GM21381 (cell line): ENCODE measurements around the gene ZBTB7A.
A peak's percentile ranks its signal among the peaks of the same experiment; 100 is the strongest.
"Not testable (repeated sequence)": the region's sequence is repeated elsewhere in the genome, so short reads cannot be mapped to it uniquely, and the experiment has no call there.

Source experiments
- ATAC-seq: cut with Tn5 transposase; IDR thresholded peaks from one replicate; pipeline ENCODE4 v1.9.1; 2021; ENCODE audit warnings: mild to moderate bottlenecking, moderate library complexity; ENCODE audit not compliant: unreplicated experiment

The ZBTB7A gene

DNA sequence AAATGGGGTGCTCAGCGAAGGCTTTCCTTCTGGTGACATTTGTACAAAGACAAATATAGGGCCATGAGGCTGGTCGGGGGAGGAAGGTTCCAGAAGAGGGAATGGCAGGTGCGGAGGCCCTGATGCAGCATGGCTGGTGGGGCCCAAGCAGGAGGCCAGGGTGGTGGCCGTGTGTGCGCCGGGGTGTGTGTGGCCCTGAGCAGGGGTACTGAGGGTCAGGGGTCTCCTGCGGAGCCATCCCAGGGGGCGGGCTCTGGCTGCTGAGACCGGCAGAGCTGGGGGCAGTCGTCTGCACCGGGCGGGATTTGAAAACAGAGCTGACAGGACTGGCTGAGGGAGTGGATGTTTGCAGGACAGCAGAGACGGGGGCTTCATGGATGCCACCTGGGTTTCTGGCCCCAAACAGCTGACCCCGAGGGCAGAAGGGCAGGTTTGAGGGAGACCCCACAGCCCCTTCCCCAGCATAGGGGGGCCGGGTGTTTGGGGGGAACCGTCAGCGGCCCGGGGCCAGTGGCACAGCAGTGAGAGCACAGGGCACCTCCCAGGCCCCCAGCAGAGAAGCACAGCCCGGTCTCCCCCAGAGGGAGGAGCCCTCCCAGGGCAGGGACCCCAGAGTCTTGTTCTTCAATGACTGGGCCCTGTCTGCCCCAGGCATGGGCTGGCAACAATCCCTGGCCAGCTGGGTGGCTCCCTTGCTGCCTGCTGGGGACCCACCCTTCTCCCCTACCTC lies 47.8 kb downstream of the ZBTB7A start:
- no peak for ATAC-seq

DNA sequence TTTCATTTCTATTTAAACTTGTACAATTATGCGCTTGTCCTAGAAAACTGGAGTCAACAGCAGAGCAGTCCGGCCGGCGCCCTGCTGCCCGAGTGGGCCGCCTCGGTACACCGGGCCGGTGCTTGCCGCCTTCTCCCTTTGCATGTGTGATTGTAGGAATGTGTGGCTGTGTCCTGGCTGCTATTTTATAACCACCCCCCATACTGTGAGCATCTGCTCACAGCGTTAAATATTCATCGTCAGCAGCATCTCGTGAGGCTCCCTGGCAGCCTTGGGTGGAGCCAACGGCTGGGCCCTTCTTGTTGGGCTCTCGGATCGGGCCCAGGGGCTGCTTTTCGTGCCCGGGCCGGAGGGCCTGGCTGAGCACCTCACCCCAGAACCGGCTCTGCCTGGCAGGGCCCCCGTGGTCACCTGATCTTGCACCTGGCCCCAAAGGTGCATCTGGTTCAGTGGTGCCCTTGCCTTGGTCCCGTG lies 48.5 kb downstream of the ZBTB7A start:
- no peak for ATAC-seq

DNA sequence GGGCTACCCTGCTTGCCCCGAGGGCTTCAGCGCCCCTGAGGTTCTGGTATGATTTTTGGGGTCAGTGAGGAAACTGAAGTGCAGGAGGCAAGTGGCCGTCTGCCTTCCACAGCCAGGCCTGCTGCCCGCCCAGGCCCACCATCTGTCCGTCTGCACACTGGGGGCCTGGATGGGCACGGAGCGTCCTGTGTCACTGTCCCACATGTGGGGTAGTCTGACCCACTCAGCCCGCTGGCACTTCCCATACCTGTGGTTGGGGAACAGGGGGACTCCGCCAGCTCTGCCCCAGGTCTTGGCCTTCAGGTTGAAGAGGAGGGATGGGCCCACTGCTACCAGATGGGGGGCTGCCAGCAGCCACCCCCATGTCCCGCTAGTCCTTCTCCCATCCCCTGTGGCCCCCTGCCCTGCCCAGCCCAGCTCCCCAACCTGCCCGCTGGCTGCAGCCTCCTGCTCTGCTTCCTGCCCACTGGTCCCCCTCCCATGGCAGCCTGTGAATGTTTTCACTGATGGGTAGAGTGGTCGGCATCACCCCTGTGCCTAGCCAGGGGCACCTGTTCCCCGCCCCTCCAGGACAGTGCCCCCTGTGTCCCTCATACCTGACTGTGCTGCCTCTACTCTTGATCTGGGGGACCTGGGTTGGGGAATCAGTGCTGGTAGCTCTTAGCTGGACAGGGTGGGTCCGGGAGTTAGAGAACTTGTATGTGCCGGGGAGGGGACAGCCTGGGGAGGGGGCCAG lies 49.6 kb downstream of the ZBTB7A start:
- no peak for ATAC-seq

DNA sequence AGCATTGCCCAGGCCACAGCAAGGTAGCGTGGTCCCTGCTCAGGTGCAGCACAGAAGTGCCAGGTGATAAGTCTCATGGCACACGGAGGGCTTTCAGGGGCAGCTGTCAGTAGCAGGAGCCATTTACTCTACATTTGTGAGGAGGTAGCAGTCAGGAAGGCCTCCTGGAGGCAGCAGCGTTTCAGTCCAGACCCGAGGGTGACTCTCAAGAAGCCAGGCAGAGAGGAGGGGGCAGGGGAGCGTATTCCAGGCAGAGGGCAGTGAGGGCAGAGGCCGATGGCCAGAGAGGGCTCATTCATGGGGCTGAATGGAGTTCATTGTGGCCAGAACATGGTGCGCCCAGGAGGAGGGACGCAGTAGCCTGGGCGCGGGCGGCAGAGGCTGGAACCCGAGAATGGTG lies 50.2 kb downstream of the ZBTB7A start:
- ATAC-seq = no peak

DNA sequence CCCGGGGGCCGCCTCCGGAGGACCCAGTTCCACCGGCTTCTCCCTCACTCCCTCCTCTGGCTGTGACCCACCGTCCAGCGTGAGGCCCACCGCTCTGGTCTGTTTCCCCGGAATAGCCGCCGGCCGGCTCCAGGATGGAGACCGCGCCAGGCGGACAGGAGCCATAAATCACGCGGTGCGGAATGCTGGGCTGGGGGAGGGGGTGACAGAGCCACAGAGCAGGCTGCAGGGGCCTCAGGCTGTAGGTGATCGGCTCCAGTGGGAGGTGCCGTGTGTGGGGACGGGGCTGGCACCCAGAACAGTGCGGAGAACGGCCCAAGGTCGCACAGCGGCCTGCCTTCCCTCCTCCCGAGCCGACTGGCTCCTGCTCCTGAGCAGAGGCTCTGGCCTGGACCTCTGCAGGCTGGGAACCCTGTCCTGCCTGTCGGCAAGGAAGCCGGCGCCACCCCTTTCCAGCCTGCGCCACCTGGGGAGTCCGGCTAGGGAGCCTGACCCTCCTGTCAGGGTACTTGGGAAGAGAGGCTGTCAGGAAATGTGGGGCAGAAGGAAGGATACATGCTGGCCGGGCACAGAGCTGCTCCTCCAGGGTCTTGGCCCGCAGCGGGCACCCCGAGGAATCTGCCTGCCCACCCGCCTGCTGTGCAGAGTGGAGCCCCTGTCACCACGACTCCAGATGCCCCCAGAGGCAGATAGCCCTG lies 50.8 kb downstream of the ZBTB7A start:
- ATAC-seq = no peak

DNA sequence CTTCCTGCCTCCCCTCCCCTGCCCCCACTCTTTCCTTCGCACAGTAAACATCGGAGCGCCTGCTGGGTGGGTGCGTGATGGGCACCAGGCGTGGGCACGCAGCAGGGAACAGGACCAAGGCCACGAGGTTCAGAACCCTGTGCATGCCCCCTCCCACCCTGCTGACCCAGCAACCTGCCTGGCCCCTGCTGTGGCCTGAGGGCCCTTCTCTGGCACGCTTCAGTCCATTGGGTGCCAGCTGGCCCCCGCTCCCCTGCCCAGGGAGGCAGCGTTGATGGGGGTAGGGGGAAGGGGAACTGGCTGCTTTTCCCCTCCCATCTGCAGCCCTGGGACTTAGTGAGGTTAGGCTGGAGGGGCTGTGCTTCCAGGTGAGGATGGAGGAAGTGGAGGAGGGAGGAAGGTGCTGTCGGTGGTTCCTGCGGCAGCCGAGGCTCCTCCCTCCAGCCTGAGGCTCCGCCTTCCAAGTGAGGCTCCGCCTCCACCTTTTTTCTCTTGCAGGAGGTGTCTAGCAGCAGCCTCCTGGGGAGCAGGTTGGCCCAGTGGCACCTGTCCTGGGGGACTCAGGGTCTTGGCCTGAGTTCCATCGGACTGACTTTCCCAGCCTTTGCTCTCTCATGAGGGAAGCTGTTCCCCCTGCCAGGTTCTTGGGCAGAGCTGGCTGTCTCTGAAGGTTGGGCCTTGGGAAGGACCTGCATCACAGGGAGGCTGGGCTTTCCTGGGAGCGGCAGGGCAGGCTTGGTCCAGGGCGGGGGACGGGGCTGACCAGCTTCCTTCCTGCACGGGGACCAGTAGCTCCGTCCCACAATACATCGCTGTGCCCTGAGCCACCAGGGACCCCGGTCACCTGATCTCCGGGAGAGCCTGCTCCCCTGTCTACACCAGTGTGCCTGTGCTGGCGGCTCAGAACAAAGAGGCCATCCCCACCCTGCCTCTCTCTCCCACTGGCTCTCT lies 51.9 kb downstream of the ZBTB7A start:
- no peak for ATAC-seq

DNA sequence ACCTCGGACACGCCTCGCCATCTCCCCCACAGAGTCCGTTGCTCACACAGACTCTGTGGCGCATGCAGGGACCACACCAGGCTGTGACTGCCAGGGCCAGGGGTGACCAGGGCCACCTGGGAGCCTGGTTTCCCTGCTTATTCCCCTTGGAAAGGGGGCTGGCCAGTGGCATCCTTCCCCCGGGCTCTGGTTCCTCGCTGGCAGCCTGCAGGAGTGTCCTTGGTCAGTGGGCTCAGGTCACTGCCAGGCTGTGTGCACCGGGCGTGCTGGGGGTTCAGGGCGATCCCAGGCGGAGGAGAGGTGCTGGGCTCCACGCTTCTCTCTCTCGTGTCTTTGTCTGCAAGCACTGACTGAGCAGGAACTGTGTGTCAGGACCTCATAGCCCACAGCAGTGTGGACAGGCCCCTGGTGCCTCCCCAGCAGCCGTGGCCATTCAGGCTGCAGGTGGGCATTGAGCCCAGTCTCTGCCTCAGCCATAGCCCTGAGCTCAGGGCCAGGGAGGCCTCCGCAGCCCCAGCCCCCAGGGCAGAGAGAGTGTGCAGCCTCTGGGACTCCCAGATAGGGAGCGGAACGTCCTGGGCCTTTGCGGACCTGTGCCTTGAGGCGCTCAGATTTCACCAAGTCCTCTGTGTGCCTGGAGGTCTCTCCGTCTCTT lies 52.7 kb downstream of the ZBTB7A start:
- no peak for ATAC-seq

DNA sequence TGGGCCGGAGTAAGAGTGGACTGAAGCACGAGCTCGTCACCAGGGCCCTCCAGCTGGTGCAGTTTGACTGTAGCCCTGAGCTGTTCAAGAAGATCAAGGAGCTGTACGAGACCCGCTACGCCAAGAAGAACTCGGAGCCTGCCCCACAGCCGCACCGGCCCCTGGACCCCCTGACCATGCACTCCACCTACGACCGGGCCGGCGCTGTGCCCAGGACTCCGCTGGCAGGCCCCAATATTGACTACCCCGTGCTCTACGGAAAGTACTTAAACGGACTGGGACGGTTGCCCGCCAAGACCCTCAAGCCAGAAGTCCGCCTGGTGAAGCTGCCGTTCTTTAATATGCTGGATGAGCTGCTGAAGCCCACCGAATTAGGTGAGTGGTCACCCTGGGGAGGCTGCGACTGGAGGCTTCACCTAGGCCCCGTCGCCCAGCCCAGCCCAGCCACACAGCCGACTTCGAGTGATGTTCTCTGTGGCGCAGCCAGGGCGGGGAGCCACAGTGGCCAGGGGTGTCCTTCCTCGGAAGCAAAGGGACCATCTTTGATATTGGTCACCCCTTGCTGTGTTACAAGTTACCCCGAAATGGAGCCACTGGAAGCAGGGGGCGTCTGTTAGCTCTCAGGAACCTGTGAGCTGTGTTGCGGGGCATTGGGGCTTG lies 53.6 kb downstream of the ZBTB7A start:
- no peak for ATAC-seq

DNA sequence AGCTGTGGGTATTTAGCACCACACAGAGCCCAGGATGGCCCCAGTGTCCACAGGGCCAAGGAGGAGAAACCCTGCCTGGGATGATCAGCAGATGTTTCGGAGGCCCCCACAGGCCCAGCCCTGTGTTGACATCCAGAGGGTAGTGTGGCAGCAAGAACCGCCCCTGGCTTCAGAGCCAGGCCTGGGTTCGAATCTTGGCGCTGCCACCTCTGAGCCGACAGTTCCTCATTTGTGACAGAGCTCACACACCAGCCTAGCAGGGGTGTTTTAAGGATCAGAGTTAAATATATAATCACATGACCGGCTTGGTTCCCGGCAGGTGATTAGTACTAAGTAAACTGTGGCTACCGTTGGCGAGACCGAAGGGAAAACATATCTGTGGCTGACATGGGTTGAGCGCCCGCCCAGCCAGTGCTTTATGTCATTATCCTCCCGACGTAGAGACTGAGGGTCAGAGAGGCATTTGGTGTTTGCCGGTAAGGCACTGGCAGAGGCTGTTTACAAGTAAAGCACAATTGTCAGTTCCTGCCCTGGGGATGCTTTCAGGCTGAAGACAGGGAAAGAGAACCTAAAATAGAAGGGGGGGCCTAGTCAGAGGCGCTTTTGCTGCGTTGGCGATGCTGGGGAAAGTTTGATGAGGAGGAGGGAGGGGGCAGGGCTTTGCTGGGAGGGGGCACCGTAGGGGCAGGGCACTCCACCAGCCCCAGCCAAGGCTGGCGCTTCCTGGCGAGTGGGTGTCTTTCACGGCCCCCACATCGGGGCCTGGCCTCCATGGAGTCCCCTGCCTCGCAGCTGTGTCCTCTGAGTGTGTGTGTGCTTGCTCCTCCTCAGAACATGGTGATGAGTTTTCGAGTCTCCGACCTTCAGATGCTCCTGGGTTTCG lies 54.4 kb downstream of the ZBTB7A start:
- no peak for ATAC-seq

DNA sequence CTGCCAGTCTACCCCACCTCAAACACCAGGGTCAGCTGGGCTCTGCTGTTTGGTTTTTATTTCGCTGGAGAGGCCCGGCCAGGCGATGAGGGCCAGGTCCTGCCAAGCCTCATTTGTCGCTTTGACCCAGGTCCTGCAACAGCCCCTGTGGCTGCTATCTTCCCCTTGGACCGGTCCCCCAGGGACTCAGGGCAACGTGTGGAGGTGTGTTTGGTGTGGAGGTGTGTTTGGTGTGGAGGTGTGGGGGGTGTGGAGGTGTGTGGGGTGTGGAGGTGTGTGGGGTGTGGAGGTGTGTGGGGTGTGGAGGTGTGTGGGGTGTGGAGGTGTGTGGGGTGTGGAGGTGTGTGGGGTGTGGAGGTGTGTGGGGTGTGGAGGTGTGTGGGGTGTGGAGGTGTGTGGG lies 55.3 kb downstream of the ZBTB7A start:
- ATAC-seq = not testable (repeated sequence)

DNA sequence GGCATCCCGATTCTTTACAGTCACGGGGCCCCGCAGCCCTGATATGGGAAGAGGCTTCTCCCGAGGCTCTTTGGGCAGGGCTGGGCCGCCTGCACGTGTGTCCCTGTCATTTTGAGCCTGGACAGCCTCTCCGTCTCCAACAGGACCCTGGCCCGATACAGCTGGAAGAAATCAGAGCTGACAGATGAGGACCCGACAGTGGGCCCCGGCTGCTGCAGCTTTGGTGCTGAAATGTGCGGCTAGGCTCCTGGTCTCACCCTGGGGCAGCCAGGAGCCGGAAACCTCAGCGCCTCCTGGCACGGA lies 55.9 kb downstream of the ZBTB7A start:
- ATAC-seq = no peak

DNA sequence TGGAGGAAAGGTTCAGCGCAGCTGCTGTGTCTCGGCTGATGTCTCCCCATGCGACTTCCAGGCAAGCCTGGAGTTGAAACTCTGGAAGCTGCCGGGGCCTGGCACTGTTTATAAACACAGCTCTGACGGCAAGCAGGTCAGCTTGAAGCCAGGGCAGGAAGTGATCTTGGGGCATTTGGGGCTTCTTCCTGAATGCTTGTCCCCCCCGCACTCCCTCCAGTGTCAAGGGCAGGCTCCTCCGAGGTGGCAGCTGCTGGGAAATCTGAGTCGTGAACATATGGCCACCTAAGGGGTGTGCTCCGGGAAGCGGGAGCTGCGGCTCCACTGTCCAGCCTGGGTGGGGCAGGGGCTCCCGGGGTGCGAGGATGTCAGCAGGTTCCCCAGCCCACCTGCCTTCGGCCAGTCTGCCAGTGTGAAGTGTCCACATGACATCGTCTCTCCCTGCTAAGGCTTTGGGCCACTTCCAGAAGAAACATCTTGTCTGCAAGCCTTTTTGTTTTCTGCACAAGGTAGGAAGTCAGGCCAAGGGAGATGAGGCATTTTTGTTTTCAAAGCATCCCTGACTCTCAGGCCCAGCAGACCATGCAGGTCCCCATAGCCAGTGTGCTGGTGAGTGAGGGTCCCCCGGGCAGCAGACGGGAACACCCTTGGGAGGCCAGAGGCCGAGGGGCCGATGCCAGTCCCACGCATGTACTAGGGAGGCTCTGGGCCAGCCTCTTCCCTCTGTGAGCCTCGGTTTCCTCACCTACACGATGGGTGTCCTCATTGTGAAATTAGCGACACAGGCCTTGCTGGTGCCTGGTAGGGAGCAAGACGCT lies 56.5 kb downstream of the ZBTB7A start:
- no peak for ATAC-seq

DNA sequence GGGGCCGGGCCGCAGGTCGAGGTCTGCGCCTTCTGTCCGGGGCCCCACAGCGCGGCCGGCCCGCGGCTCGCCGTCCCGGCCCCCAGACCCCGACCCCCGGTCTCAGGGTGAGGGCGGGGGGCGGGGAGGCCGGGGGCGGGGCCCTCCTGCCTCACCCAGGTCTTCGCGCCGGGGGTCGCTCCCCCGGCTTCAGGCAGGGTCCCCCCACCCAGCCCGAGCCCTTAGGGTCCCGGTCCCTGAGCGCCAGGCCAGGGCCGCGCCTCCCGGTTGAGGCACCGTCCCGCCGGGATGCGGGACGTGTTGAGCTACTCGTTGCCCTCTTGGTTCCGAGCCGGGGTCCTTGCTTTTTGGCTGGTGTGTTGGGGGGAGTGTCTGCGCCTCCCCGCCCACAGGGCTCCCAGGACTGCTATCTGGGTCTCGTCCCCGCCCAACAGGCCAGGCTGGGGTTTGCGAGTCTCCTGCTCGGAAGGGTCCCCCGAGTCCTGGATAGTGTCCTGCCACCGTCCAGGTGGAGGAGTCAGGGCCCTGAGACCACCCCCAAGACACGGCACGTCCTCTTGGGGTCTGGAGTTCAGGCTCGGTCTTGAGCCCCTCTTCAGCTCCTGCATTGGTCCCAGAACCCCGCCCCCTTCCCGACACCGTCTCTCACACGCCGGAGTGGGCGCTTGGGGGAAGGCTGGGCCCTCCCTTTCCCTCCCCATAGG lies 58.7 kb downstream of the ZBTB7A start:
- peak; percentile 17 for ATAC-seq

DNA sequence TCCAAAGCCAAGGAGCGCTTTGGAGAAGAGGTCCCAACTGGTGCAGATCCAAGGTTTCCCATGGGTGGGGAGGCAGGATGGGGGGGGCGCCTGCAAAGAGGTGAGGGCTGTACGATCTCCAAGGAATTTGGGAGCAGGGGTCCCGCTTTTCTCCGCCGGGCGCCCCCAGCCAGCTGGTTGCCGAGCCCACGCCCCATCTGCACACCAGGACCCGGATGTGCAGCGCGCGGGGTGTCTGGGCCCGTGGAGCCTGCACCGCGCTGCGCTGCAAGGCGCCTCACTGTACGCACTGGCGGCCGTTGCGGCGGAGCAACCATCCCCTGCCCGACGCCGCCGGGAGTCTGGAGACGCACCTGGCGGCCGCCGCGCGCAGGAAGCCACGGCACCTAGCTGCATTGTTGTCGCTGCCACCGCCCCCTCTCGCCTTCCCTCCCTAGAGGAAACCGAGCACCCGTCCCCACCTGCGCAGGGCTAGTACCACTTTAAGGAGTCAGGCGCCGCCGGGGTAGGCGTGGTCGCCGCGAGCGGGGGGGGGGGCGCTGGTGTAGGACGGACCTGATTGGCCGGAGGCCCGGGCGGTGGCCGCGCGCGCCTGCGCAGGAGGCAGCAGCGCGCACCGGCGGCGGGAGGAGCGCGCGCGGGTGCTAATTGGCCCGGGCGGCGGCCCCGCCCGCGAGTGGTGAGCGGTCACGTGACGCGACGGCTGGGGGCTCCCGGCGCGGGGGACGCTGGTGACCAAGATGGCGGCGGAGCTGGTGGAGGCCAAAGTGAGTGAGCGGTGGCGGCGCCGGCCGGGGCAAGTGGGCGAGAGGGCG lies 59.5 kb downstream of the ZBTB7A start, which contains the start of gene PIAS4:
TSS of gene PIAS4 (plus strand) at position 716 of the 815 bp plus-strand sequence. CDS start at position 741, 25 bp downstream.
- ATAC-seq = peak; percentile 84

DNA sequence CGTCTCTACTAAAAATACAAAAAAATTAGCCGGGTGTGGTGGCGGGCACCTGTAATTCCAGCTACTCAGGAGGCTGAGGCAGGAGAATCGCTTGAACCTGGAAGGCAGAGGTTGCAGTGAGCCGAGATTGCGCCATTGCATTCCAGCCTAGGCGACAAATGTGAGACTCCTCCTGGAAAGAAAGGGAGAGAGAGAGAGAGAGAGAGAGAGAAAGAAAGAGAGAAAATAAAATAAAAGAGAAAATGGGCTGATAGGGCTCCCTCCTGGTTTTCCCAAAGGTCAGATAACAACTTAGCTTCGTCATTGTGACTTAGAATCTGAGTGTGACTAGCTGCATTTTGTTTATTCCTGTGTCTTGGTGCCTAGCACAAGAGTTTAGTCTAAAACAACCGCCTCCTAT lies 61.3 kb downstream of the ZBTB7A start:
- ATAC-seq = not testable (repeated sequence)

DNA sequence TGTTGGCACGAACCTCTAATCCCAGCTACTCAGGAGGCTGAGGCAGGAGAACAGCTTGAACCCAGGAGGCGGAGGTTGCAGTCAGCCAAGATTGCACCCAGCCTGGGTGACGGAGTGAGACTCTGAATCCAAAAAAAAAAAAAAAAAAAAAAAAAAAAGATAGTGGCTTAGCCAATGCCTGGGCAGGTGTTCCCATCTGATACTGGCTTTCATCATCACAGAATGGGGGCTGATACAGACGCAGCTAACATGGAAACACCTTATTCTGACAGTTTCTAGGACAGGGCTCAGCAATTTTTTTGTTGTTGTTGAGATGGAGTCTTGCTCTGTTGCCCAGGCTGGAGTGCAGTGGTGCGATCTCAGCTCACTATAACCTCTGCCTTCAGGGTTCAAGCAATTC lies 65.9 kb downstream of the ZBTB7A start:
- ATAC-seq = not testable (repeated sequence)
